GM12891 (cell line): Measurements from ENCODE around the gene ASCC2.
A peak's percentile ranks its signal among the peaks of the same experiment; 100 is the strongest.
"Not testable (repeated sequence)": the region's sequence is repeated elsewhere in the genome, so short reads cannot be mapped to it uniquely, and the experiment has no call there.

ENCODE experiments used
- DNase-seq: peaks from one replicate; pipeline ENCODE4 v3.0.0; 2011; ENCODE audit warnings: low spot score; ENCODE audit not compliant: insufficient read length
- FAIRE-seq: peaks from 2 replicates; lab custom pipeline; 2011; peaks lifted over from hg19 to GRCh38; lab: Jason Lieb, UNC
- PAX5 ChIP-seq: IDR thresholded peaks from 2 replicates; pipeline ENCODE4 v1.6.1; 2011; ENCODE audit warnings: low read length, moderate library complexity, mild to moderate bottlenecking; ENCODE audit not compliant: insufficient read depth, severe bottlenecking
- POLR2A ChIP-seq: IDR thresholded peaks from 2 replicates; pipeline ENCODE4 v1.6.1; 2011; ENCODE audit warnings: low read depth, low read length, control low read depth
- POLR2AphosphoS5 ChIP-seq: IDR thresholded peaks from 2 replicates; pipeline ENCODE4 v1.6.1; 2011; ENCODE audit warnings: low read depth, low read length, control low read depth
- POU2F2 ChIP-seq: IDR thresholded peaks from 2 replicates; pipeline ENCODE4 v1.6.1; 2011; ENCODE audit warnings: low read depth, mild to moderate bottlenecking, control low read depth, low read length, moderate library complexity
- SPI1 ChIP-seq: IDR thresholded peaks from 2 replicates; pipeline ENCODE4 v1.6.1; 2011; ENCODE audit warnings: low read depth, low read length, control low read depth
- TAF1 ChIP-seq: IDR thresholded peaks from 2 replicates; pipeline ENCODE4 v1.6.1; 2011; ENCODE audit warnings: low read depth, low read length, control low read depth

The ASCC2 gene

DNA sequence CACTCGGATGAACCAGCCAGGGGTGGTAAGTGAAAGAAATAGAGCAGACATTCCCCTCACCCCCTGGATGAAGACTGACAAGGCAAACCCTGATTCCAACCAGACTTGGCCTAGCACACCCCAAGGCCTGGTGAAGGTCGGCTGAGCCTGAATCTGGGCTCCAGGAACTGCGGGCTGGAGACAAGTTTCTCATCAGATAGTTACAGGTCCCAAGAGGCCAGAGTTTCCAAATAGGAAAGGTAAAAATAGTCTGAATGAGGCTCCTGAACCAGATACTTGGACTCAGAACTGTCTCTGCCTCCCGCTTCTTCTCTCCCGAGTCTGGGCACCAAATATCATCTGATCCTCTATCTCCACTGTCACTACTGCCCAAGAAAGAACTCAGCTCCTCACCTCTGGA, 79.1 kb downstream of the ASCC2 start:
- DNase-seq: no peak
- TF ChIP-seq POLR2A: no peak
- FAIRE-seq: no peak

DNA sequence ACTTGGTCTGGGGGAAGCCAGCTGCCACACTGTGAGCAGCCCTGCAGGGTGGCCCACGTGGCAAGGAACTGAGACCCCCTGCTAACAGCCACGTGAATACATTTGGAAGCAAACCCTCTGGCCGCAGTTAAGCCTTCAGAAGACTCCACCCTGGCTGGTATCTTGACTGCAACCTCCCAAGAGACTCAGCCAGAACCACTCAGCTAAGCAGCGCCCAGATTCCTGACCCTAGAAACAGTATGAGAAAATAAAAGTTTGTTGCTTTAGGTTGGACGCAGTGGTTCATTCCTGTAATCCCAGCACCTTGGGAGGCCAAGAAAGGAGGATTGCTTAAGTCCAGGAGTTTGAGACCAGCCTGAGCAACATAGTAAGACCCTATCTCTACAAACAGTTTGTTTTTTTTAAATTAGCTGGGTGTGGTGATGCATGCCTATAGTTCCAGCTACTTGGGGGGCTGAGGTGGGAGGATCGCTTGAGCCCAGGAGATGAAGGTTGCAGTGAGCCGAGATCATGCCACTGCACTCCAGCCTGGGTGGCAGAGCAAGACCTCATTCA, 79.9 kb downstream of the ASCC2 start:
- DNase-seq (no peak), FAIRE-seq (no peak)
- TF ChIP-seq POU2F2: no peak

DNA sequence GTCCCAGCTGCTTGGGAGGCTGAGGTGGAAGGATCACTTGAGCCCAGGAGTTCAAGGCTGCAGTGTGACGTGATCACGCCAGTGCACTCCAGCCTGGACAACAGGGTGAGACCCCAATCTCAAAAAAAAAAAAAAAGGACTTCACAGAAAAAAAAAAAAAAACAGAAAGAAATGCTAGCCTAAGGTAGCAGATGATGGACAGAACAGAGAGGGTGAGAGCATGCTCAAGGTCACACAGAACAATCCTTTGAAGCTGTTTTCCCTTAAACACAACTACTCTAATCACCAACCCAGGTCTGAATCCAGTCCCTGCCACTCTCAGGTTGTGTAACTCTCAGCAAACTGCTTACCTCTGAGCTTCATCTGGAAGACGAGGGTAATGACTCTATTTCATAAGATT, 81.0 kb downstream of the ASCC2 start:
- DNase-seq (no peak), FAIRE-seq (no peak)
- TF ChIP-seq POU2F2: no peak
- TF ChIP-seq PAX5: no peak
- no peak for TF ChIP-seq SPI1
- no peak for TF ChIP-seq POLR2A
- TF ChIP-seq POLR2AphosphoS5: no peak
- no peak for TF ChIP-seq TAF1

DNA sequence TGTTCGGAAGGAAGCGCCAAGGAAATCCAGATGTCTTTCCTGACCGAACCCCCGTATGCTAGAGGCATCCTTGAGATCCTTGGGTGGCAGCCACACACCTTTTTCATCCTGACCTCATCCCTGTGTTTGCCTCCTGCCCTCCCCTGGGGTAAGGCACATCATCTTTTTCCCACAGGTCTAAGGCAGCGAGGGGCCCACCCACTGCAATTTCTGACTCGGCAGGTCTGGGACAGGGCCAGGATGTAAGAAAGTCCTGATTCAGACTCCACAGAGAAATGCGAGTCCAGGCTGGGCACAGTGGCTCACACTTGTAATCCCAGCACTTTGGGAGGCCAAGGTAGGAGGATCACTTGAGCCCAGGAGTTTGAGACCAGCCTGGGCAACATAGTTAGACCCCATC, 81.7 kb downstream of the ASCC2 start:
- FAIRE-seq (no peak), DNase-seq (no peak)
- TF ChIP-seq SPI1 (no peak), POLR2AphosphoS5 (no peak), POLR2A (no peak), PAX5 (no peak), POU2F2 (no peak), TAF1 (no peak)

DNA sequence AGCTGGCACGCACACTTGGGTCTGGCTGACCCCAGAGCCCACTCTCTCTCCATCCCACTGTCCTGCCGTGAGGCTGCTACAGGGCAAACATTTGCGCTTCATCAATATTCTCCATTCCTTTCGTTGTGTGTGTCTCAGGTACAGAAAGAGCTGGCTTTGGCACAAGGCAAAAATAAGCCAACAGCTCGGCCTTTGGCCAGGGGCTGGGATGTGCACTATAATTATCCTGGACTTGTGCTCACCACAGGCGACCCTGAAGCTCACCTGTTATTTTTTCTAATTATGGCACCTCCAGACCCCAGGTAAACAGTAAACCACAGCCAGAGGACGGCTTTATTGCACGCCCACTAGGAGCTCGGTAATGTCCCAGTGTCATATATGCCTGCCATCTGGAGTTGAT, 82.2 kb downstream of the ASCC2 start:
- no peak for TF ChIP-seq SPI1
- no peak for TF ChIP-seq POLR2AphosphoS5
- TF ChIP-seq POU2F2: no peak
- TF ChIP-seq POLR2A: no peak
- TF ChIP-seq TAF1: no peak
- TF ChIP-seq PAX5: no peak
- DNase-seq: no peak
- no peak for FAIRE-seq

DNA sequence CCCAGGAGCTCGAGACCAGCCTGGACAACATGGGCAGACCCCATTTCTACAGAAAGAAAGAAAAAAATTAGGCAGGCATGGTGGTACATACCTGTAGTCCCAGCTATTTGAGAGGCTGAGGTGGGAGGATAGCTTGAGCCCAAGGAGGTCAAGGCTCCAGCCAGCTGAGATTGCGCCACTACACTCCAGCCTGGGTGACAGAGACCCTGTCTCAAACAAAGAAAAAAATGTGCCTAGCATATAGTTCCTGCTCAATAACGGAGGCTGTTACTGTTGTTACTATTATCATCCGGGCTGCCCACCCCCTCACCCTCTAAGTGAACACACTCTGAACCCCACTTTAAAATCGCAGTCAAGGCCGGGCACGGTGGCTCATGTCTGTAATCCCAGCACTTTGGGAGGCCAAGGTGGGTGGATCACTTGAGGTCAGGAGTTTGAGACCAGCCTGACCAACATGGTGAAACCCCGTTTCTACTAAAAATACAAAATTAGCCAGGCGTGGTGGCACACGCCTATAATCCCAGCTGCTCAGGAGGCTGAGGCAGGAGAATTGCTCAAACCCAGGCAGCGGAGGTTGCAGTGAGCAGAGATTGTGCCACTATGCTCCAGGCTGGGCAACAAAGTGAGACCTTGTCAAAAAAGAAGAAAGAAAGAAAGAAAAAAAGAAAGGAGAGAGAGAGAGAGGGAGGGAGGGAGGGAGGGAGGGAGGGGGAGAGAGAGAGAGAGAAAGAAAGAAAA, 83.2 kb downstream of the ASCC2 start:
- not testable (repeated sequence) for FAIRE-seq, DNase-seq

DNA sequence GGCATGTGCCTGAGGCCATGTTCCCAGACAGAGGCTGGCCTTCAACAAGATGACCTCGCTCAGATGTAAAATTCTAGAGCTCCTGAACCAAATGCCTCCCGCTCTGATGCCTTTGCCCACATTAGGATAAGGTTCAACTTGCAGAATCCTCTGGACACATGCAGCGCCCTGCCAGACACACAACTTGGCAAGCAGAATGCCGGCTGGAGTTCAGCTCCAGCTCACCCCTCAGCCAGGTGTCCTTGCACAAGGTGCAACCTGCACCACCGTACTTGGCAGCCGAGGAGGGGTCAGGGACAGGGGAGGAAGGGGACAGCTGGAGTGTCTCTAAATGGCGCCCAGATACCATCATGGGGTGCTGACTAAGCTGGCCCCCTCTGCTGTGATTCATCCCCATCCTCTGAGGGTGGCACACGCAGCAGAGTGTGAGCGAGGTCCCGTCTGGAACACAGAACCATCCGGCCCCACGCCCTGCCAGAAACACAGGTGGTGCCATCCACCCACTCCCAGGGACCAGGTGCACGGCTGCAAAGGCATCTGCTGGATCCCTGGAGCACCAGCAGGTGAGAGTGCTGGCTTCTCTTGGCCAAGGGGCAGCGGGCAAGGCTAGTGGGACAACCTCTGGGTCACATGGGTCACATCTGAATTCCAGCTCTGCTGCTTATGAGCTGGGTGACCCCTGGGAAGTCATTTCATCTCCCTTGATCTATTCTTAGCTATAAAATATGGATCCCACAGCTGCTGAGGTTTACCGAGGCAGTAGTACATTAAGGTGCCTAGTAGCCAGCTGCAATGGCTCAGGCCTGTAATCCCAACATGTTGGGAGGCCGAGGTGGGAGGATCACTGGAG, 84.0 kb downstream of the ASCC2 start:
- TF ChIP-seq PAX5 (no peak), POLR2A (no peak), TAF1 (no peak), POU2F2 (no peak)
- FAIRE-seq (no peak), DNase-seq (no peak)

DNA sequence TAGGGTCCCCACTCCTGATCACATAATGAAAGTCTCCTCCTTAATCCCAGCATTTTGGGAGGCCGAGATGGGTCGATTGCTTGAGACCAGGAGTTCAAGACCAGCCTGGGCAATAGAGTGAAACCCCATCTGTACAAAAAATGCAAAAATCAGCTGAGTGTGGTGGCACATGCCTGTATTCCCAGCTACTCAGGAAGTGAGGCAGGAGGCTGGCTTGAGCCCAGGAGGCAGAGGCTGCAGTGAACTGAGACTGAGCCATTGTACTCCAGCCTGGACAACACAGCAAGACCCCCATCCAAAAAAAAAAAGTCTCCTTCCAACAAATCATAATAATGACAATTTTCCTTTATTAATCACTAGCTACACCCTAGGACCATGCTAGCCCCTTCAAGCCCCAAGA, 86.4 kb downstream of the ASCC2 start:
- FAIRE-seq: no peak
- TF ChIP-seq PAX5 (no peak), POLR2A (no peak), TAF1 (no peak), POLR2AphosphoS5 (no peak), SPI1 (no peak), POU2F2 (no peak)

DNA sequence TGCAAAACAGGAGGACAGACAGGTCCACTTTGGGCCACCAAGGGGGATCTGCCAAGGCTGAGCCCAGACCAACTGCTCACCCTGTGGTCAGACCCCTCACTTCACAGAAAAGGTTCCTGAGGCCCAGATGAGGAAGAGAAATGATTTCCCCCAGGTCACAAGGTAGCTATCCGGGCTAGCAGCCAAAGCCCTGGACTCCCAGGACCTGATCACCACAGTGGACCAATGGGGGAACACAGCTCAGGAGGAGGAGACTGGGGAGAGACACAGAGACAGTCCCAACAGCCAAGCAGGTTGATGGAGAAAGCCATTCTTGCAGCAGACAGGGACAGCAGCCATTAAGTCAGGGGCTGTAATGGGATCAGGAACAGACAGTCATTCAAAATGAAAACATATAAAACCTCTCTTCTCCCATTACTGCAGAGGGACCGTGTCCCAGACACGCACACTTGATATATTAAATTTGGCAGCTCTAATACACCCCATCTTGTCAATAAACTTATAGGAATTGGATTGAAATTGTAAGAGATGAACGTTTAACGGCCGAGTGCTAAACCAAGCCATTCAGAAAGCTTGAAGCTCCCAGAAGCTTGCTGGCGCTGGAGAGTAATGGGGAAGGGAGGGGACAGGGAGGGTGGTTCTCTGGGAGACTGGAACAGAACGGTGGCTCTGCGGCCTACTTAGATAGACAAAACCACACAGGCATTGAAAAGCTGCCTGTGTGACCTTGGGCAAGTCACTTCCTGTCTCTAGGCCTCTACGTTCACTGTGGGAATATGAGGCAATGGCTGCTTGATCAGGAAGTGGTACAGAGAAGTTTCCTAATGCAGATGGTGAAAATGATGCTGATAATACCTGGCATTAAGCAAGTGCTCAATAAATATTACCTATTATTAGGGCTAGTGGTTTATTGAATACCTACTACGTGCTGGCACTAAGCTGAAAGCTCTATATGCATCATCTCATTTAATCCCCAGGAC, 87.2 kb downstream of the ASCC2 start:
- FAIRE-seq: peak; percentile 38
- DNase-seq: no peak
- peak; percentile 16; the same call in 1 of the 2 replicates for TF ChIP-seq SPI1
- TF ChIP-seq TAF1: no peak

More for the DNA sequence above, 86.4 kb downstream of the ASCC2 start:
- no peak for DNase-seq

DNA sequence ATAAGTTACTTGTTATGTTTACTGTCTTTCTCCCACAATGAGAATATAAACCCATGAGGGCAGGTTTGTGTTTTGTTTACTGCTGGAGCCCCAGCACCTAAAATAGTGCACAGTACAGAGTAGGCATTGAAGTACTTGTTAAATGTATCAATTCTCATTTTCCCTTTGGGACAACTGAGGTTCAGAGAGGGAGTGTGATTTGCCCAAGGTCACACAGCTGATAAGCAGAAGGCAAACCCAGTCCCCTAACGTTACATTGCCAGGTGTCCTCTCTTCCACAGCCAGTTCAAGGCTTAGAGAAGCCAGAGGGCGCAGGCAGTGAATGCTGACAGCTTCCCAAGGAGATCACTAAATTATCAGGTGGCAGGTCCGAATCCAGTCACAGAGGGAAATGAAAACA, 88.0 kb downstream of the ASCC2 start:
- DNase-seq (no peak), FAIRE-seq (no peak)
- TF ChIP-seq SPI1 (no peak), TAF1 (no peak), PAX5 (no peak), POLR2A (no peak), POU2F2 (no peak), POLR2AphosphoS5 (no peak)
